HG03457 (cell line): ENCODE results near the gene INO80B.
A peak's percentile ranks its signal among the peaks of the same experiment; 100 is the strongest.
"Not testable (repeated sequence)": the region's sequence is repeated elsewhere in the genome, so short reads cannot be mapped to it uniquely, and the experiment has no call there.

Source experiments
- ATAC-seq: cut with Tn5 transposase; IDR thresholded peaks from one replicate; pipeline ENCODE4 v1.9.1; 2021; ENCODE audit warnings: moderate number of reproducible peaks; ENCODE audit not compliant: unreplicated experiment

The INO80B gene

DNA sequence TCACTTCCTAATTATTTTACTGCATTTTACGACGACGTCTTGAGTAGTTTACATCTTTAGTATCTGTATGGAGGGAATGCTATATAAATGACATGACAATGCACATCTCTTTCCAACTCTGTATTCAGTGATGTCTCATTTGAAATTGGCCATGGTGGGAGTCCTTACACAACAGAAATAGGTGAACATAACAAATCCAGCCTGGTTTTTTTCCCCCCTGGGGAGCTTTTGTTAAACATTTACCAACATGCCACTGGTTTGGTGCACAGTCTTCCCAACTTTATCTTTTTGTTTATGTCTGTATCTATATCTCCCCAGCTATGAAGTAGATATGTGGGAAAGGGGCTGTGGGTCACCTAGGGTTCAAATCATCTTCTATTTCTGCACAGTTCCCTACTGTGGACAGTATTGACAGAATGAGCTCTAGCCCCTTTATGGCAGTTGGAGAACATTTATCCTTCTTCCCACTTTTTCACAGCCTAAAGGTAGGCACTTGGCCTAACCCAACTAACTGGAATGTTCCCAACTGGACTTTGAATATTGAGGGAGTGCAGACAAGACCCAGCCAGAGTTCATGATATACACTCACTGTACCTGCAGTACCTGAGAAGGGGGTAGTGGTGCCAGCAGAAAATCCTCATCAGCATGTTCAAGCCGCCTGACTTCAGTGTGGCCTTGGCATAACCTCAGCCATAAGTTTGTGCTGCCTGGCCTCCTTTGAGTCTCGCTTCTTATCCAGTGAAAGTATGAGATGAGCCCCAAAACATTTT lies 7.5 kb upstream of the INO80B start:
- ATAC-seq = no peak

DNA sequence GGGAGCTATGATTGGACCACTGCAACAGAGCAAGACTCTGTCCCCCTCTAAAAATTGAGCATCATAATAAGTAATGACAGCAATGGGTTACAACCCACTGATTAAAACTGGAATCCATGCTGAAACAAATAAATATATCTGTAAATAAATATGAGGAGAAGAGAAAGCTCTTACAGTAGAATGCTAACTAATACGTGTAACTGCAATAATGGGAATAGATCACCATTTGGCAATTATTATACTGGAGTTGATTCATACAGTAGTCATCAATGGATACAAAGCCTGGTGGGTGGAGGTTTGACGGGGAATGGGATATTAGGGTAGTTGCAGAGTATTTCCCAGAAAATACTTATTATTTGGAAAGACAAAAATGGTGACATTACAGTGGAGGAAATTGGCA lies 6.1 kb upstream of the INO80B start:
- ATAC-seq = no peak

DNA sequence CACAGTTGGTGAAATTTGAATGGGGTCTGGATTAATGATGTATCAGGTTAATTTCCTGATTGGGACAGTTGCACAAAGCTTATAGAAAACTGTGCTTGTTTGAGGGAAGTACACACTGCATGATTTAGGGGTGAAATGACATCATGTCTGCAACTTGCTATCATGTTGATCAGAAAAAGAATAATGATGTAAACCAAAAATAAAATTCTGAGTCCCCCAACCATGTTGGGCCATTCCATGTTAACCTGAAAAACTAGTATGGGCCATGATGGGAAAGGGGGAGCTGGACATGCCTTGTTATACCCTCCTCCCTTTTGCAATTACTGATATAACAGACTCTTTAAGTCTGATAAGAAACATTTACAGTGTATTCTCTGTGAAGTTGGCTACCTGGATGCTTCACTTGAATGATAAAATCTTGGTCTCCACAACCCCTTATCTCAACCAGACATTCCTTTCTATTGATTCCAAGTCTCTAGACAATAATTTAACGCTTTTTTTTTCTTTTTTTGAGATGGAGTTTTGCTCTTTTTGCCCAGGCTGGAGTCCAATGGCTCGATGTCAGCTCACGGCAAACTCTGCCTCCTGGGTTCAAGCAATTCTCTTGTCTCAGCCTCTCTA lies 4.2 kb upstream of the INO80B start:
- ATAC-seq = no peak

DNA sequence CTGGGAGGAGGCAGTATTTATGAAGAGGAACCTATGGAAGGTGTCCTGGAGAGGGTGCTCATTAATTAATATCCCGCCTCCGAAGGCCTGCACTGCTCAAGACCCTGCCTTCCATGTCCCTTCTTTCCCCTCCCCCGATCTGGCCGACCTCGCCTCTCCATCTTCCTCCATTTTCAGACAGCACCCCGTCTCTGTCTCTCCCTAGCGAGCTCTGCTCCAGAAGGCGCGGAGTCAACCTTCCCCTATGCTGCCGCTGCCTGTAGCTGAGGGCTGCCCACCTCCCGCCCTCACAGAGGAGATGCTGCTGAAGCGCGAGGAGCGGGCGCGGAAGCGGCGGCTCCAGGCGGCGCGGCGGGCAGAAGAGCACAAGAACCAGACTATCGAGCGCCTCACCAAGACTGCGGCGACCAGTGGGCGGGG lies 2.3 kb downstream of the INO80B start:
- ATAC-seq = no peak

DNA sequence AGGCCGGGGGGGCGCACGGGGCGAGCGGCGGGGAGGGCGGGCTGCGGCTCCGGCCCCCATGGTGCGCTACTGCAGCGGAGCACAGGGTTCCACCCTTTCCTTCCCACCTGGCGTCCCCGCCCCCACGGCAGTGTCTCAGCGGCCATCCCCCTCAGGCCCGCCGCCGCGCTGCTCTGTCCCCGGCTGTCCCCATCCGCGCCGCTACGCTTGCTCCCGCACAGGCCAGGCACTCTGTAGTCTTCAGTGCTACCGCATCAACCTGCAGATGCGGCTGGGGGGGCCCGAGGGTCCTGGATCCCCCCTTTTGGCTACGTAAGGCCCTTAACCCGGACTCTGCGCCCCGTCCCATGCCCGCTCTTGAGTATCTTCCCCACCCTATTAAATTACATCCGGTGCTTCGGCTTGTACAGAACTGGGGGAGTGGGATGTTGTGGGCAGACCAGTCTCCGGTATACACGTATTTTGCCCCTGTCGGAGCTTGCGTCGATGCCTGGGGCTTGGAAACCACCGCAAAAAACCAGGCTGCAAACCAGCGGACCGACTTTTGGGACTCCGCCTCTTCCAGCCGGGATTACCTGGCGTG lies 2.8 kb downstream of the INO80B start:
- ATAC-seq = peak; percentile 22

DNA sequence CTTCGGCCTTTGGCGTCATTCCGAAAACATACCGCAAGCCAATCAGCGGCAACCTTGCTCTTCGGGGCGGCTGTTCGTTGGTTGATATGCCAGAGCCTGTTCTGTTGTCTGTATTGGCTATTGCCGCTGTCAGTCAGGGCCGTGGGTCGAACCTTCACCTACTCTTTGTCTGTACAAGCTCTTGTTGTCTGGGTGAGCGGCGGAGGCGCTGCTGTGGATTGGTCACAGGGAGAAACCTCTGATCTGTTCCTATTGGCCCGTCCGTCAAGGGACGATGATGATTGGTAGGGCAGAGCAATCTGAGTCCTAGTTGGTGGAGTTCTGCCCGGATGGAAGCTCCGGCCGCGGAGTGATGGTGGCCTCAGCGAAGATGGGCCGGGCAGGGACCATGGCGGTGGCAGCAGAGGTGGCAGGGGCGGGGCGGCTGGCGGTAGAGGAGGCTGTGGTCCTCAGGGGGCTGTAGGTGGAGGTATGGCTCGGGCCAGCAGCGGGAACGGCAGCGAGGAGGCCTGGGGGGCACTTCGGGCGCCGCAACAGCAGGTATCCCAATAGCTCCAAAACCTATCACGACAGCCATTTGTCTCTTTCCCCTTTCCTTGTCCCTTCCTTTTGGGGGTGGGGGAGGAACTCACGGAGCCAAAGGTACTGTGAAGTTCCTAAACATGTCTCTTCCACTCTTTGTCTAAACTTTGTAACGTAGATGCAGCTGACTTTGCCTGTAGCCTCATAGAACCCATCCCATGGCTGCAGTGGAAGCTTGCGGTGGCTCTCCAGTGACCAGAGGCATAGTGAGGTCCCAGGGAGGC lies 3.4 kb downstream of the INO80B start, which contains the start of gene WBP1:
Gene WBP1, plus strand, starts transcription at position 307 of the 806 bp plus-strand sequence. Its CDS starts 165 bp downstream, at position 472.
- peak; percentile 72 for ATAC-seq

DNA sequence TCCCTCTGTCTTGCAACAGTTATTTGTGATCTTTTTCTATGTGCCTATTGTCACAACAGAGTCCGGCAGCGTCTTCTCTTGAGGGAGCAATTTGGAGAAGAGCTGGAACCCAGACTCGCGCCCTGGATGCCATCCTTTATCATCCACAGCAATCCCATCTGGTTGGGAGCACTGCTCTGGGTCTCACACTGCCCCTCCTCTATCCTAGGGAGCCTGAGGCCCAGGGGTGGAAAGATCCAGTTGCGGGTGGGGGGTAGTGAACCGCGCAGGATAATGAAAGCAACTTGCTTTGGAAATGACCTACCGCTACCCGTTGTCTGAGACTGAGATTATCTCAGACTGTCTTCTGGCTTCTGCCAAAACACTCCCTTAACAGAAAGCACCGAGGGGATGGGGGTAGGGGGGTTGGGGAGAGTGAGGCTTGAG lies 4.1 kb downstream of the INO80B start:
- ATAC-seq = no peak

DNA sequence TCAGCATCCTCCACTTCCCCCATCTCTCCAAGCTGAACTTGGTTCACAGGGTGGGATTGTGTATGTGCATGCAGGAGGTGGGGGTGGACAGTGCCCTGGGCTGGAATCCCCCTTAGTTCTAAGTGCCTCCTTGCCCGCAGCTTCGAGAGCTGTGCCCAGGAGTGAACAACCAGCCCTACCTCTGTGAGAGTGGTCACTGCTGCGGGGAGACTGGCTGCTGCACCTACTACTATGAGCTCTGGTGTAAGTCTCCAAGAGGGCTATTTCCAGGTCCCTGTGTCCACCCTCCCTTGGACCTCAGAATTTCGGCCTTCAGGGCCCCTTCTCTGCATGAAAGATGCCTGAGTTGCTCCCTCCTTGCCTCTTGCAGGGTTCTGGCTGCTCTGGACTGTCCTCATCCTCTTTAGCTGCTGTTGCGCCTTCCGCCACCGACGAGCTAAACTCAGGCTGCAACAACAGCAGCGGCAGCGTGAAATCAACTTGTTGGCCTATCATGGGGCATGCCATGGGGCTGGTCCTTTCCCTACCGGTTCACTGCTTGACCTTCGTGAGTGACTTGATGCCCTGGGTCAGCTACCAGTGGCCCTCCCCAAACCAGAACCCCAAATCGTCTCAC lies 4.7 kb downstream of the INO80B start:
- ATAC-seq = not testable (repeated sequence)

DNA sequence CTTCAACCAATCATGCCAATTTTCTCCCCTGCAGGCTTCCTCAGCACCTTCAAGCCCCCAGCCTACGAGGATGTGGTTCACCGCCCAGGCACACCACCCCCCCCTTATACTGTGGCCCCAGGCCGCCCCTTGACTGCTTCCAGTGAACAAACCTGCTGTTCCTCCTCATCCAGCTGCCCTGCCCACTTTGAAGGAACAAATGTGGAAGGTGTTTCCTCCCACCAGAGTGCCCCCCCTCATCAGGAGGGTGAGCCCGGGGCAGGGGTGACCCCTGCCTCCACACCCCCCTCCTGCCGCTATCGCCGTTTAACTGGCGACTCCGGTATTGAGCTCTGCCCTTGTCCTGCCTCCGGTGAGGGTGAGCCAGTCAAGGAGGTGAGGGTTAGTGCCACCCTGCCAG lies 5.3 kb downstream of the INO80B start:
- not testable (repeated sequence) for ATAC-seq

DNA sequence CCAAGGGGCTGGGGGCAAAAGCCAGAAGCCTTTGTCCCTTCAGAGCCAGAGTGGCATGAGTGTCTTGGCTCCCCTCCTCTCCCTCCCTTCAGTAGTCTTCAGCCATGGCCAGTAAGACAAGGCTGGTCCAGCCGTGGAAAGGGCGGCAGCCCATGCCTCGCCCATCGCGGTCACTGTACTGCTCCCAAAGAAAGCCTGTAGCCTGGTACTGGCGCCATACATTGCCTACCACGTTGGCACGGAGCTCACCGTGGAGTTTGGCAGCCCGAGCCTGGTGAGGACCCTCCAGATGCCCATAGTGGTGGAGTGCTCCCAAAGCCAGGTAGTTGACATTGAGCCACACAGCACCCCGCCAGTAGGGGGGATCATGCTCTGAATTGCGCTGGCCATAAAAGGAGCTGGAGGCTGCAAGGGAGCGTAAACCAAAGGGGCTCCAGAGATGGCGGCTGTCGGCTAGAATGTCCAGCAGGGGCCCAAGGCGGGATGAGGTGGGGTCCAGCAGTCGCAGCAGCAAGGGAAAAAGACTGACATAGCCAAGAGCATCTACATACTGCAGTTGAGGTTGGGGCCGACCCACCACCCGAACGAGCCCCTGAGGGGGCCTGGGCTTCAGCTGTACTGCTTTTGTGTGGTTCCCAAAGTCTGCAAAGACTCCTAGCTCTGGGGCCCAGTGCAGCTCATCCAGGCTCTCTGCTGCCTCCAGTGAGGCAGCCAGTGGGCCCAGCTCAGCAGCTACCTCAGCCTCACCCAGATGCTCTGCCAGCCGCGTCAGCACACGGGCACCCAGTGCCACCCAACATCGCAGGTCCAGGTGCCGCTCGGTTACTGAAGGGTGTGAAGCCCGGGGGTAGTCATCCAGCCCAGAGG lies 6.5 kb downstream of the INO80B start:
- ATAC-seq = no peak

DNA sequence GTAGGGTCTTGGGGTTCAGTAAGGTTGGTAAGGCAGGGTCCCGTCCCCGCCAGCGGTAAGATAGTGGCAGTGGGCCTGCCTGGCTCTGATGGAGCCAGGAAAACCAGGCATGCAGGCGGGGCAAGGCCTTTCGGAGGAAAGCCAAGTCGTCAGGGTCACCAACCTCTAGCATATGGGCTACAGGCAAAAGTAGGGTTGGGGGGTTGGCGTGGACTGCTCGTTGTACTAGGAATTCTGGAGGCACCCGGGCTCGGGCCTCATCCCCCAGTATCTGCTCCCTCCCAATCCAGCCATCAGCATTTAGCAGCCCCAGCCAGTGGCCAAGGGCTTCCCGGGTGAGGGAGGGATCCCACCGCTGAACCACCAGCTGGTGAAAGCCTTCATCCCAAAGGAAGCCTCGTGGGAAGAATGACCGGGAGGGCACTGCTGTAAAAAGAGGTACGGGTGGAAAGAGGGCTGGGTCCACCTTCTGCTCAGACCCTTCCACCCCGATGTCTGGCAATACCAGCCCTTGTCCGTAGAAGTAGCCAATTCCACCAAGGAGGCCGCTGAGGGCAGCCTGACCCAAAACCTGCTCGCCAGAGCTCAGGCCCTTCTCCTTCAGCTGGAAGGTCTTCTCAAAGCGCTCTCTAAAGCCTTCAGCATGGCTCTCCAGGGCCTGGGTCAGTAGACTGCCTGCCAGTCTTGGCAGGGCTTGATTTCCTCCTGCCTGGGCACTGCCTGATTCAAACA lies 7.3 kb downstream of the INO80B start:
- no peak for ATAC-seq

DNA sequence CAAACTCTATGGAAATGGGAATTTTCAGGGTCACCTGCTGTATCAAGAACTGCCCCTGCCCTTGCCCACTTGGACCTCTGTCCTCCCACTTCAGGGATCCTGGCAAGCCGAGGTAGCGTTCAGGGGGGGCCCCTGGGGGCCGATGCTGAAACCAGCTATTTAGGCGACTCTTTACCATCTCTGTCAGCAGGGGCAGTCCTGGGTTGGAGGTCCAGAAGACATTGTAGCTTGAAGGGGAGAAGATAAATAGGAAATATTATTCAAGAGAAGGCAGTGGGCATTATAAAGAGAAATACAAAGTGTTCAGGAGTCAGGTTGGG lies 7.9 kb downstream of the INO80B start:
- no peak for ATAC-seq

DNA sequence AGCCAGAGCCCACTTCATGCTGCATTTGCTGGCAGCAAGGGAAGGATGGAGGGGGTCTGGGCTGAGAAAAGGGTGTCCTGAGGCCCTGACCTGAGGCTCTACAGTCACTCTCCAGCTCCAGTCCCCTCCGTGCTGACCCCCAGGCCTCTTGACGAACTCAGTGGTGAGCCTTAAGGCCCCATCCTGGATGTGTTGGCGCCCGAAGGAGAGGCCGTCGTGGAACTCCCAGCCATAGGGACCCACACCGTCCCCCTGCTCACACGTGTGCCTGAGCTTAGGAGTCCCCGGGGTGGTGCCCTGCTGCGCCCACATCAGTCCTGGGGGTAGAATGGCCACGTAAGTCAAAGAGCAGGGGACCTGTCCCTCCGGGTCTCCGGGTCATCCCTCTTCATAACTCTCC lies 9.5 kb downstream of the INO80B start:
- no peak for ATAC-seq

DNA sequence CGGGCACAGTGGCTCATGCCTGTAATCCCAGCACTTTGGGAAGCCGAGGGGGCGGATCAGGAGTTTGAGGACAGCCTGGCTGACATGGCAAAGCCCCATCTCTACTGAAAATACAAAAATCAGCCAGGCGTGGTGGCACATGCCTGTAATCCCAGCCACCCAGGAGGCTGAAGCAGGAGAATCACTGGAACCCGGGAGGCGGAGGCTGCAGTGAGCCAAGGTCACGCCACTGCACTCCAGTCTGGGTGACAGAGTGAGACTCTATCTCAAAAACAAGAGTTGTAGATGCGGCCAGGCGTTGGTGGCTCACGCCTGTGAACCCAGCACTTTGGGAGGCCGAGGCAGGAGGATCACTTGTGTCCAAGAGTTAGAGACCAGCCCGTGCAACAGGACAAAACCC lies 15.9 kb downstream of the INO80B start:
- ATAC-seq = not testable (repeated sequence)

DNA sequence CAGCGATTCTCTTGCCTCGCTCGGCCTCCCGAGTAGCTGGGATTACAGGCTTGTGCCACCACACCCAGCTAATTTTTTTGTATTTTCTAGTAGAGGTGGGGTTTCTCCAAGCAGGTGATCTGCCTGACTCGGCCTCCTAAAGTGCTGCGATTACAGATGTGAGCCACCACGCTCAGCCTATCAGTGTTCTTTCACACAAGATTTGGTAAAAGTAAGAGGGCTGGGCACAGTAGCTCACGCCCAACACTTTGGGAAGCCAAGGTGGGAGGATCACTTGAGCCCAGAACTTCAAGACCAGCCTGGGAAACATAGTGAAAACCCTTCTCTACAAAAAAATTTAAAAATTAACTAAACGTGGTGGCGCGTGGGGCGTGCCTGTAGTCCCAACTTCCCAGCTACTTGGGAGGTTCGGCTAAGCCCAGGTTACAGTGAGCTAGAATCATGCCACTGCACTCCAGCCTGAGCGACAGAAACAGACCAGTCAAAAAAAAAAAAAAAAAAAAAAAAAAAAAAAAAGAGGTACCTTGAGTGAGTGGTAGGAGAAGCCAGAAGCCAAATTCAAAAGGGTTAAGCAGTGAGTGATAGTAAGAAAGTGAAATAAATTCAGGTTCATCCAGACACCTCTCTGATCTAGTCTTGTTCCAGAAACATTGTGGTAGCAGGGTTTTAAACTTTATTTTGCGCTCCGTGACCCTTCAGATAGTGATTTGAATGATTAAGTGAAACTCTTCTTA lies 16.6 kb downstream of the INO80B start:
- no peak for ATAC-seq

DNA sequence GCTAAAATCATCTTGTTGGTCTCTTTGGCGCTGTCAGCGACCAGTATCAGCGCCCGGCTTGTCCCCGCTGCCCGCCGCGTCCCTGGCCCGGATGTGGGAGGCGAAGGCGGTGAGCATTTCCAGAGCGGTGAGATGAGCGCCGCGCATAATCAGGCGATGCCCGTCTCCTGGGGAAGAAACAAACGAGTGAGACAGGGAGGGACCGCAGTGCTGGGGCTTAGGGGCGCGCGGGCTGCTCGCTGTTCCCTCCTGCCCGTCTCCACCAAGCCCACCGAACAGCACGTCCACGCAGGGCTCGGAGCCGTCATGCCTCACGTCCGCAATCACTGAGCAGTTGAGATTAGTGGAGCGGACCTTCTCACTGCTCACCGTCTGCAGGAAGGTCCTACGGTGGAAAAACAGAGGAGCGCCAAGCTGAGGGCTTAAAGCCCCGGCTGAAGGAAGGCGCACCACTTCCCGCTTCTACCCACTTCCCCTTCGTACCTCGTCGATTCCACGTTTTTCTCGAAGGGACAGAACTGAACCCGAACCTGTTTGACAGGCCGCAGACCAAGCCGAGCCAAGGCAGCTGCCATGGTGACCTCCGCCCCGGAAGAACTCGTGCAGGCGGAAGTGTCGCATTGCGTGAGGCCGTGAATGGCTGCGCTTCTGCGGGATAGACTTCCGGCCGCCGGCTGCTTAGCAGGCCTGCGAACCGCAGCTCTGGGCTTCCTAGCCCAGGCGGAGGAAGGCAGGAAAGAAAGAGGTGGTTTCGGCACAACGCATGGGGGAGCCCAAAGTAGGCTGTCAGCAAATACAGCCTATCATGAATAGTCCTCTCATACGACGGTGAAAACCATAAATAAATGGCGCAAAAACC lies 17.4 kb downstream of the INO80B start, which contains the start of gene MRPL53:
Gene MRPL53, minus strand, starts transcription at position 595 of the 859 bp plus-strand sequence. Its CDS starts 20 bp downstream, at position 575.
- peak; percentile 68 for ATAC-seq

DNA sequence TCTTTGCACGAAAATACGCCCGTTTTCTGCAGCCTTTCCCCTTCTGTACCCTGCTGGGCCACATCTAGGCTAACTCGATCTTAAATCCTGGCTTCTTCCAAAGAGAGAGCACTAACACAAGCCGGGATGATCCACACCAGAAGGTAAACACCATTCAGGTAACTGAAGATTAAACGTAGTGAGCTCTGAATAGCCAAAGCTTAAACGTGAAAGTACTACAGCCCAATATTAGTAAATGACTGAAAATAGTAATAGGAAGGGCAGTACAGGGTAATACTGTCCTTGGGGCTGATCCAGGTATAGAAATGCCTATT lies 18.0 kb downstream of the INO80B start:
- ATAC-seq = no peak

DNA sequence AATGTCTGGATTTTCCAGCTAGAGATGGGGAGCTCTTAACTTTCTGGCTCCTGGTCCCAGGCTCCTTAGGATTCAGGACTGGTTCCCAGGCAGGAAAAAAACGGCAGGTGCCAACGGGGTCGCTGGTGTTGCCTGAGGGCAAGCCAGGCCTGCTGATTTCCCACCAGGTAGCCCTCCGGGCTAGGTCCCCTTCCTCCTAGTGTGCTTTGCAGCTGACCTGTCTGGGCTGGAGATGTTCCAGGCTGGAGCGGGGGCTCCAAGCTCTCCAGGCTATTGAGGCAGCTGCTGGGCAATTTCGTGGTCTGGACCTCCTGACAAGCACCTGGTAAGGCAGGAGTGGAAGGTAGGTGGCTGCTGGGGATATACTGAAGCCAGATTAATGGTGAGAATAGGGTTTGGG lies 19.6 kb downstream of the INO80B start:
- no peak for ATAC-seq
